ENCODE measurements around the gene PCSK6. TPM values are rescaled to one million over a fixed set of nuclear protein-coding genes. Genes with fewer than 3 reads are reported as not detected.
A peak's percentile ranks its signal among the peaks of the same experiment; 100 is the strongest.

The PCSK6 gene
- polyA plus RNA-seq (2013, experiment 1 of 2; ENCODE audit: insufficient read length): 0.67 TPM
- polyA plus RNA-seq (2013, experiment 2 of 2; ENCODE audit: insufficient read length): 1.3 TPM

DNA sequence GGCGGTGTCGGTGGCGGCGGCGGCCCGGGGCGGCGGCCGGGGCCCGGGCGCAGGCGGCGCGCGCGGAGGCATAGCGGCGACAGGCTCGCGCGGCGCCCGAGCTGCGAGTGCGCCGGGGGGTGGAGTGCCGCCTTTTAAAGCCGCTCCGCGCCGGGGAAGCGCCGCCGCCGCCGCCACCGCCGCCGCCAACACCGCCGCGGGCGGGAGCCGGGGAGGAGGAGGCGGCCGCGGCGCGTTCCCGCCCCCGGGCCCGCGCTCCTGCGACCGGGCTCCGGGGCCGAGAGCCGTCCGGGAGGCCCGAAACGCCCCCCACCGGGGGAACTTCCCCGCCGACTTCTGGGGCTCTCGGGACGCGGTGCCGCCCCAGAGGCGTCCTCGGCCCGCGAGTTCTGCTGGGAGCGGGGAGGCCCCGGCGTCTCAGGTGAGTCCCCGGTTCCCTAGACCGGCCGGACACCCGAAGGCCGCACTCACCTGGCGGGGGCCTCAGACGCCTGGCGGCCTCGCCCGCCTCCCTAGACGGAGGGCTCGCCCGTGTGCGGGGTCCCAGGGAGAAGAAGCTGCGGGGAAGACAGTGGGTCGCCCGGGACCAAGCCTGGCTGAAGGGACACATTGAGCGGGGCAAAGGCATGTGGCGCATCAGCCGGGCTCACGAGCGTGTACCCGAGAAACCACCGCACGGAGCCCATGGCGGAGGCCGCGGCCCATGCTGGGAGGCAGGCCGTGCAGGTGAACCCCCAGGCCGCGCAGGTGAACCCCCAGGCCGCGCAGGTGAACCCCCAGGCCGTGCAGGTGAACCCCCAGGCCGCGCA lies at the start of gene PCSK6:
Gene PCSK6, minus strand, starts transcription at position 109 of the 809 bp plus-strand sequence. Its CDS starts 37 bp downstream, at position 72.
- DNase-seq: peak; percentile 25

DNA sequence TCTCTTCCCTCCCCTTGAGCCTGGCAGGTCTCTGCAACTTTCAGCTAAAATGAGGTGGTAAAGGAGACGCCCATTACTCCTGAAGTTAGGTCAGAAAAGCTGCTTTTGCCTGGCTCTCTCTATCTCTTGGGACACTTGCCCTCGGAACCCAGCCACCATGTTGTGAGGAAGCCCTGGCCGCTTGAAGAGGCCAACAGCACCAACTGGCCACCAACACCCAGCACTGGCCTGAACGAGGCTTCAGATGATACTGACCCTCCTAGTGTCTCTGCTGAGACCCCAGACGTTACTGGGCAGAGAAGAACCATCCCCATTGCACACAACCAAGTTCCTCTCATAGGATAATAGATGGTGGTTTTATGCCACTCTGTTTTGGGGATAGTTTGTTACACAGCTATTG lies 49.5 kb upstream of the PCSK6 start:
- DNase-seq: no peak

DNA sequence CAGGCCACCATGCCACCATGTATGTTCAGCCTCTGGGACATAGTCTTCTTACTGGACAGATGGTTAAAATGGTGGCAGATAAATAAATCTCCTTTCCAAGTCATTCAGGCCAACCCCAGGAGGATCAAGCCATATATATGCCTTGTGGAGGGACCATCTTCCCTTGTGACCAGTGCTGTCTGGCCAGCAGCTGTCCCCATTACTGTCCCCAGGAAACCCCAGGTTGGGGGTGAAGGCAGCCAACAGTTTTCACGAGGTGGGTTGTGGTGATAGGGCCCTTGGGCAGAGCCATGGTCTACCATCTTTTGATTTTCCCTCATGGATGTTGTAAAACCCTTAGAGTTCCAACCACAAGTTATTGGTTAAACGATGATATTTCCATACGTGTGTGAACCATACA lies 48.7 kb upstream of the PCSK6 start:
- DNase-seq: no peak

DNA sequence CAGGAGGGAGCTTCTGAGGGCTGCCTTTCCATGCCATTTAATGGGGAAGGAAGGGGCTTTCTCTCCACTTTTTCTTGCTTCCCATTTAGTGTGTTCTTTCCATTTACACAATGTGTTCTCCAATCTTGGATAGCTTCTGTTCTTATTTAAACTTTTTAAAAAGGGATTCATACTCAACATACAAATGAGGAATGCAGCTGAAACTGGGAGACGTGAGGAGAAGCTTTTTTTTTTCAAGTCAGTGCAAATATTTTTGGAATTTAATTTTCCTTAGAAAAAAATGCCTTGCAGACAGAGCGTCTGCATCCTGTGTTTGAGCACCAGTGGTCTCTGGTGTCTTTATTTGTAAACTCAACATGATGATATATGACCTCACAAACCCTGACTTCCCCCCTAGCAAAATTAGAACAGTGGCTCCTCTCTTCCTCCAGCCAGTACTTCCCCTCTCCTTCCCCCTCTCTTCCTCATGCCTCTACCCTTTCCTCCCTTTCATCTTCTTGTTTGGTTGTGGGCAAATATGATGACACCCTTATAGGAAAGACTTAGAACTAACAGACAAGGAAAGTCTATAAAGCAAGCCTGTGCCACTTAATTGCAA lies 48.1 kb upstream of the PCSK6 start:
- DNase-seq: peak; percentile 37

DNA sequence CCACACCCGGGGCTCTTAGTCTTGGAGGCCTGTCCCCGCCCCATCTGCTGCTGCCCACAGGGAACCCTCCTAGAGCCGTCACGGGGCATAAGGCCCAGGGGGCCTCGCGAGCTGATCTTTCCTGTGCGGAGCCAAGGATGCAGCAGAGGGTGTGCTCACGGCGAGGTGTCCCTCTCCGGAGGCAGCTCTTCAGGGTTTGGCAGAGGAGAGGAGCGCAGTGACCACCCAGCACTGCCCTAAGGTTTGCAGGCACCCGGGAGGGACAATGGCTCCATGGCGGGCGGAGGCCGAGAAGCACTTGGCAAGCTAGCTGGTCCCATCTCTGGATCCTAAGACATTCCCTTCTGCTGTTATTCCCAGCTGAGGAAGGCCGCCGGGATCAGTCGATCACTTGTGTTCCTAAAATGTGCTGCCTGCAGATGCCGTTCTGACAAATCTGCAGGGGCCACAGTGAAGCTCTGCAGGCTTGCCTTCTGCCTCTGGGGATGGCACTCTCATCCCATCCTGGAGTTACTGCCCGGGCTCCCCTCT lies 47.4 kb upstream of the PCSK6 start:
- no peak for DNase-seq

DNA sequence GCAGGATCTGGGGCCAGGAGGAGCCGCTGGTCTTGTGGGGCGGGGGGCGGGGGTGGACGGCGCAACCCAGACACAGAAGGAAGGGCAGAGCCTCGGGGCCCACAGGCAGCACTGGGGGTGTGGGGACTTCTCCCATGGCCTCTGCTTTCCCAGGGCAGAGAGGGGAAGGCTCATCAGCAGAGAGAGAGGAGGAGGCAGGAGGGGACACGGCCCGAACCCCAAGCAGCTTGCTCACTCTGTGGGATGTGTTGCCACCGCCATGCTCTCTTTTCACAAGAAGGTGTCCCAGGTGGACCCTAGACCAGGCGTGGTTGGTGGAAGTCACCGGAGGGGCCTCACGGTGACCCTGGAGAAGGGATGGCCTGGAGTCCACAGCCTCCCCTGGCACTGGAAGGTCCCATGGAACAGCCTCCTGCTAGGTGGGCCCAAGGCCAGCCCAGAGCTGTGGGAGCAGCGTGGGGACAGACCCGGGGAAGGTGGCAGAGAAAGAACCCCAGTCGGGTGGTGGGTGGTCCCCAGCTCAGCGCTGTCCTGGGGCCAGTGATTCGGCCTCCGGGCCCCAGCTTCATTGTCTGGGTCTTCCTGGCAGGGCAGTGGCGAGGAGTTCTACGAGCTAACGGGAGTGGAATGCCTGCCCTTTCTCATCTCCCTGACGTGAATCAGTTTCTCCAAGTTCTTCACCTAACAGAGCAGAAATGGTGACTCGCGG lies 46.8 kb upstream of the PCSK6 start:
- DNase-seq: no peak

DNA sequence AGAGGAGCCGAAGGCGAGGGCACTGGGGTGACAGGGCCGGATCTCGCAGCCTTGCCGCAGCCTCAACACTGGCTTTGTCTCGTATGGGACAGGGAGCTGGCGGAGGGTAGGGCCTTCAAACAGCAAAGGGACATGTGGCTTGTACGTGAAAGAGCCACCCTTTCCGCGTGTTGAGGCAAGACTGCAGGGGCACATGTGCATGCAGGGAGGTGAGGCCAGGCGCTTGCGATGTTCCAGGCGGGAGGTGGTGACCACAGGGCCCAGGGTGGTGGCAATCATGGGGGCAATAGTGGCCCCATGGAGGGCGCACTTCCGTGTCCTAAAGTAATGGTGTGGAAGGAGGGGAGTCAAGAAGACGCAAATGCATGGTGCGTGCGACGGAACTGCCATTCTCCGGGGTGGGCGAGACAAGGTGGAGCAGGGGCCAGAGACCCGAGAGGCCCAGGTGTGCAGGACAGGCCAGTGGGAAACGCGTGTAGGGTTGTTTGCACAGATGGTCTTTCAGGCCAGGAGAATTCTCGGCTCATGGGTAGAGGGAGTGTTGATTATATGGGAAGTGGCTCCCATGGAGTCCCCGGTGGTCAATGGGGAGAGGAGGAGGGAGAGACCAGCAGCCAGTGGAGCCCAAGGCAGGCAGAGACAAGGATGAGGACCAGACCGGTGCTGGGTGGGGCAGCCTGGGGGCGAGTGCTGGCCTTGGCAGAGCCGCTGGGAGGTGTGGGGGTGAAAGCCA lies 45.8 kb upstream of the PCSK6 start:
- no peak for DNase-seq

DNA sequence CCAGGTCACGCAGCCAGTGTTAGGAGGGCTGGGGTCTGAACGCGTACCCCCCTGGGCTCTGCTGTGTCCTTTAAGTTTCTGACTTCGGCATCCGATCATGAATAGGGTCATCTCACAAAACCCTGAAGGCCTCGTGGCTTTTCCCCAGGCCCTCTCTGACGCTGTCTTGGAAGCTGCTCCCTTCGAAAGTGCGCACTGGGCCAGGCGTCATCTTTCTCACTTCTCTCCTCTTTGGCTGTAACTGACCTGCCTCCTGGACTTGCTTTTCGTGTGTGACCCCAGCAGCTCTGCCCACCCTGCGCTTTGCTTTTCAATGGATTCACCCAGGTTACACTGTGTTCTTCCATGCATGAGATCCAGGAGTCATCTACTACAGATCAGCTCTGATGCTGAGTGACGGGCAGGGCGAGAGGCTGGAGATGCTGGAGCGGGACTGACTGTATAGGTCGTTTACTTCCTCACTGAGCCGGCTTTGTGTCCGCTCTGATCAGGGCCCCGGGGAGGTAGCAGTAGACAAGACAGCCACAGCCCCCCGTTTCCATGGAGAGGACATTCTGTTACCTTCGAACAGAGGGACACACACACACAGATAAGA lies 45.0 kb upstream of the PCSK6 start:
- DNase-seq: no peak

DNA sequence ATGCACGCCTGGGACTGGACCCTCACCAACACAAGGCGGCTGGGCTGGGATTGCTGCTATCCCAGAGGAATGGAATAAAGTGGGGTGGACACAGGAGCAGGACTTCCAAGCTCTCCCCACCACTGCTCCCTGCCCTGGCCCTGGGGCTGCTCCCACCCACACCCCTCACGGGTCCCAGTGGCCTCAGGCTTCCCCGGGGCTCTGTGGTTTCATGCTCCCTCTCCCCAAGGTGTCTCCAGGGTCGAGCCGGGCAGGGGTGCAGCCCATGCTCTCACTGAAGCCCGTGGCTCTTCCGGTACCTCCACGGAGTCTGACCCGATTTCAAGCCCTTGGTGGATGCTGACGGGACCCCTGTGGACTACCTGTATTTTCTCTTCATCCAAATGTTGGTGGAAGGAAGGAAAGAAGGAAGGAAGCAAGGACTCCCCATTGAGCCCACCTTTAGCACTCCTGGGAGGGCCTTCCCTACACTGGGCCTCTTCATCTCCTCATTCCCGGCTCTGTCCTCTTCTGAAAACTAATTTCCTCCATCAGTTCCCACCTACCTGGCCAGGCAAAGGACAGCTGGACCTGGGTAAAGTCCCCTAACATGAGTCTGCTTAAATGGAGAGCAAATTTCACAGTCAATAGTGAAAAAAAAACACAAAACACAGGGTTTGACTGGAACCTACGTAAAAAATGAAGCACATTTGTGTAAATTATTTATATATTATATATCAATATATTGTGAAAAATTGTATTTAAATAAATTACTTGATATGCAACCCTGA lies 44.0 kb upstream of the PCSK6 start:
- DNase-seq: no peak

DNA sequence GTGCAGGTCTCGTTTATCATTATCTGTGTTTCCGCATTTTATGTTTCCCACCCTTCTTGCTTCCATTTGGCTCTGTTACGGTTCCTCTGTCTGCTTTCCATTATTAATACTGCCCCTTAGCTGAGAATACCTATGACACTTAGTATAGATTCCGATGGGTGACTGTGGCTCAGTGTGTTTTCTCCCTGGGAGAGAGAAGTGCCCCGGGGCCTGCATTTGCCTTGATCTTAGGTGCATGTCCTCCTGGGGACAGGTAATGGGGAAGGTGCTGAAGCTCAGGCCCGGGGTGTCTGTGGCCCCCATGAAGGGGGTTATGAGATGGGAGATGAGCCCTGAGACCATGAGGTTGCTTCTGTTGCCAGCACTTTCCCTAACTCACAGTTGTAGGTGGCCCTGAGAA lies 43.4 kb upstream of the PCSK6 start:
- no peak for DNase-seq

DNA sequence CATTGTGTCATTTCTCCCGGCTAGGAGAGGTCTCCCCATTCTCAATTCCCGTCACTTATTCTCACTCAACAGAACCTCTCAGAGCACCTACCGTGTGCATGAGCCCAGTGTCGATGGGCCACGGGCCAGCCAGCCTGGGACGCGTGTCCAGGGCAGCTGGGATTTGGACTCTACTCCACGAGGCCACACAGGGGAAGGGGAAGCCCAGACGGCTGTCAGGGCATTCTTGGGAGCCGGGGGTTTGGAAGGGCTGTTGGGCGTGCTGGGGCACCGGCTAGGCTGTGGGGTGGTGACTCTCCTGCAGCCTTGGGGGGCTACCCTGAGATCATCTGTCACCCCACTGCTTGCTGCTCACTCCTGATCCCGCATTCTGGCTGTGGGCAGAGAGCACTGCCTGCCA lies 41.7 kb upstream of the PCSK6 start:
- DNase-seq: no peak

DNA sequence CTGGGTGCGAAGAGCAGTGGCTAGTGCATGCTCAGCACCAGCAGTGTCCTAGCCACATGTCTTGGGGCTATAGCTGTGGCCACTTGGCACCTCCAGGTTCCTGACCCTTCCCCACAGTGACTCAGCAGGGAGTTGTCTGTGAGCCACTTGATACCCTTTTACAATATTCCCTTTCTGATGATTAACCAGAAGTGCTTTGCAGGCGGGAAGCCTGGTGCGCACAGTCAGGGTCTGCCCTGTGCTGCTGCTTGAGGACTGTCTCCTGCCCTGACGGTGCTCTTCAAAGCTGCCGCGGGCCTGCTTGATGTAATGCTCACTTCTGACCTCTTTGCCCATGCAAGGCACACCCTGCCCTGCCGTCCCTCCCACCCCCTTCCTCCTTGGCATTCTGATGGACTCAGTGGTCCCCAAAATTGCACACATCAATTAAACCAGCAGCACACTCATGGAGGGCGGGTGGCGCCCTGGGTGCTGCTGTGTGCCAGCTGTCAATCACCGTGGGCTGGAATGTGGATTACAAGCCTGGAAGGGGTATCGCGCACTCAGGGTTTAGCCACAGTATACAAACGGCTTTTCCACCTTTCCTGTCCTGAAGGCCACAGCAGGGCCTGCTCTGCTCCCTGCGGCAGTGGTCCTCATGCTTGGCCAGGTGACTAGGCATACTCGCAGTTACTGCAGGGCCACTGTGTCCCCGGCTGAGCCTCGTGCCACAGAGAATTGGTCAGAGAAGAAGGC lies 40.9 kb upstream of the PCSK6 start:
- DNase-seq: no peak

DNA sequence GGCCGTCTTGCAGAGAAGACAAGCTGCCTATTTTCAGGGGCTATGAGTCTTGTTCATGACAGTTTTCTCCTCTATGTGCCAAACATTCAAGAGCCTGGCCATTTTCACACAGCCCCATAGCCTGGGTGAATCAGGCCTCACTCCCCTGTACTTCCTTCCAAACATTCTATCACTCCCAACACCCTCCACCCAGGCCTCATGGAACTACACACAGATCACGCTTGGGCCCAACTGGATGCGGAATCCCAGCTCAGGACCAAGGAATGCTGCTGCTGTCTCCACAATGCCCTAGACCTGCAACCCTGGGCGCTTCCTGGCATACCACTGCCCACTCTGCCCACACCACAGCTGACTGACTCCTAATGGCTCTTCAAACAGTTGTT lies 39.4 kb upstream of the PCSK6 start:
- no peak for DNase-seq

DNA sequence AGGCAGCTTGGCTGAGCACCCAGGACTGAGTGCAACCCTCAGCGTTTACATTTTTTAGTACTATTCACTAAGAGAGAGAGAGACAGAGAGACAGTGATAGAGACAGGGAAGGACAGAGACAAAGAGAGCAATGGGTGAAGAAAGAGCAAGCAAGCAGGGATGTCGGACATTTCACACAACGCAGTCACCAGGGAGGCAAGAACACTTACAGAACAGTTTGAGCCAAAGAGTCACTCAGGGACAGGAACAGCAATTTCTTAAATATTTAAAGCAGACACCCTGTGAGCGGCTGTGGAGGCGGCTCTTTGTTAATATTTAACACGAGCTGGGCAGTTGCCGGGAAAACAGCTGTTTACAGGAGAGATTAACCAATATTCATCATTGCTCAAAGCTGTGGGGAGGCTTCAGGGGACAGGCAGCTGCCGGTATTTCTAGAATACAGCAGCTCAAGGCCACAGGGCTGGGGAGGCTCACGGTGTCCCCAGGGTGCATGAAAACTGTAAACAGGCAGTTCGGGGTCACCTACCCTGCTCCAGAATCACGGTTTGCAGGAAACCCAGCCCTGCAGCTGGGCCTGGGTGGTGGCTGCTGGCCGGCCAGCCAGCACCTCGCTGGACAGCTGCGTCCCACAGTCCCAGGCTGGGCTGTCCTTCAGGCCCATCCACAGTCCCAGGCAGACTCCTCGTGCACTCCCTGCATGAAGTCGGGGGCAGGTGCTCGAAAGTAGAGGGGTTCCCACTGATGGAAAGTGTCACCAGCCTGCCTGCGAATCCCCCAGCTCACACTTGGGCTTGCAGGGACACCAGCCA lies 38.8 kb upstream of the PCSK6 start:
- no peak for DNase-seq

DNA sequence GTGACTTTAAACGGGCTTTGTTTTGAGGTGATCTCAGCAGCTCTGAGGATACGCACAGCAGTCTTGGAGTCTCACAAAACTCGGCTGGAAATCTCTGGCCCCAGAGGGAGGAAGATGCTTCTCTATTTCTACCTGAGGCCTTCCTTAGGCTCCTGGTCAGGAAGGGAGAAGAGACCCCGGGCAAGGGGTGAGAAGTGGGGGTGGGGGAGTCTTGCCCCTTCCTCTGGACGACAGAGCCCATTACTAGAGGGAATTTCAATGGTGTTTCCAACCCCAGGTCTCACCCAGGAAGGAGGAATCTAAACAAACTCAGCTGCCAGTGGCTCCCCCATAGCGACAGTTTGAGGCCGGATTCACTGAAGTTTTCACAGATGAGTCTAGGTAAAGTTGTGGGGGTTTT lies 37.4 kb upstream of the PCSK6 start:
- DNase-seq: no peak

DNA sequence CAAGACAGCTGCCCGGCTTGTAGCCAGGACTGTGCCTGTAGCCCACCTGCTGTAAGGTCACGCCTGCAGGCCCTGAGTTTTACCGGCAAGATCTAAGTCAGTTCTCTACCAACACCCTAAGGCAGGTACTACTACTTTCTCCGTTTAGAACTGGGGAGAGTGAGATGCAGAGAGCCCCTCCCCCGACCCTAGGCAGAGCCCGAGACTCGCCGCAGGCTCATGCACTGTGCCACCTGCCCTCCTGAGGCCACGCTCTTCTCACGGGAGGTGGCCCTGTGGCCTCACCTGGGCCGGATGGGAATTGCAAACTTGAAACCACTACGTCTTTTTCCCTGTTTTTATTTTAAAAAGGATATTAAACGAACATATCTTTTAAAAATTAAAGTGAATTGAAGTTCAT lies 36.9 kb upstream of the PCSK6 start:
- DNase-seq: no peak

DNA sequence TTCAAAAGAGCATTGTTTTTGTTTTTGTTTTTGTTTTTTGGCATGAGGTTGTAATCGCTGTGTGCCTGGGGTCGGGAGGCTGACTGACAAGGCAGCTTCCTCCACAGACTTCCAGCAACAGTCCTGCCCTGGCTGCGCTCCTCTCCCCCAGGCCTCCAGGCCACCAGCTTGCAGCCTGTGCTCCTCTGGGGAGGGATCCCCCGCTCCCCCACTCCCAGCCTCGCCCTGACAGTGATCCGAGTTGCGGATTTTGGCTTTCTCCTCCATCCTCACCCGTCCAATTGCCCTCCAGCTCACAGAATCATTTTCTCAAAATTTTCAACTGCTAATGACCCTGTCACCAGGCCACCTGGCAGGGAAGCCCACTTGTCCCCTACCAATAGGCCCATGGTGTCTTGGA lies 36.5 kb upstream of the PCSK6 start:
- no peak for DNase-seq

DNA sequence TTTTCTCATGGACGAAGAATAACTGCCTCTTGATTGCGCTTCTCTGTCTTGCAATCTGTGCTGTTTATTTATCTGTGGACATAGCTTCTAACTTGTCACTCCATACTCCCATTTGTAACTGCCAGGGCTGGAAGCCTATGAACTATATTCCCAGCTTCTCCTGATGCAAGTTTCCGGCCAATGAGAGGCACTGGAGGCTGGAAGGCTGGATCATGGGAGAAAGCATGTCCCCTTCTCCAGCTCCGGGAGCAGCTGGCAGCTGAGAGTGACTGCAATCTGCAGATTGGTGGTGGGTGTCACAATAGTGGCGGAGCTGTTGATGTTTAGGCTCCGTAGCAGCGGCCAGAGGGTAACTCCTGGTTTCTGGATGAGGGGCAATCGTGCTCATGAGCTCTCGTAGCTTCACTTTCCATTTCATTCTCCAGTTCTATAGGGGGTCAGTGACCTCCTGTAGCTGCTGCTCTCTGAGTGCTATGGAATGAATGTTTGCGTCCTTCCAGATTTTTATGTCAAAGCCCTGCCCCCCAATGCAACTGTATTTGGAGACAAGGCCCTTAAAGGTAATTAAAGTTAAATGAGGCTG lies 35.7 kb upstream of the PCSK6 start:
- no peak for DNase-seq

DNA sequence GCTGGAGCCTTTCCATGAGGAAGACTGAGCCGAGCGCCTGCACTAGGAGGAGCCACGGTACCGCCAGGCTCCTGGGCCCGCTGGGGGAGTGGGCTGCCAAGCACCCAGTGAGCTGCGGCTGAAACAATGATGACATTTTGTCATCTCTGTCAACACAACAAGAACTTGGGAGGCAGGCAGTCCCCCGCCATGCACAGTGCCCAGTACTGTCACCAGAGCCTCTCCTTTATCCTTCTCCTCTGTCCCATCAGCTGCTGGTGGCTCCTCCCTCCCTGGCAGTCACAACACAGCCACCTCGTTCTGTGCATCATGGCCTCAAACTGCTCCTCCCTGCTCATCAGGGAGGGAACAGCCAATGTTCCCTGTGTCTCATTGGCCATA lies 34.0 kb upstream of the PCSK6 start:
- no peak for DNase-seq

Data from fibroblast of skin of scalp (primary cell).